ENCODE data around the gene TENM3. TPM values are rescaled to one million over a fixed set of nuclear protein-coding genes. Genes with fewer than 3 reads are reported as not detected.

Gene TENM3
- polyA plus RNA-seq, 1 of the 3 experiments (the other 2 are of a cell fraction), result 10.4 TPM

- ChIA-PET CTCF (no interaction called here), POLR2A (no interaction called here)
- Histone ChIP-seq H3K4me3 (ENCODE audit: low read depth in 2 of 2, low read length in 1 of 2) (no peak overlapping the region), H3F3A (replicated peaks; ENCODE audit: insufficient read depth) (no peaks in the 10 kb centered on the region), H3K9ac (no peak overlapping the region), H3K4me1 (ENCODE audit: control insufficient read depth in 1 of 2, insufficient read depth in 2 of 2, low read depth in 1 of 2, low read length in 1 of 2) (peaks cover 0 to 8% of the 10 kb centered on the region in 2 experiments; a peak in 1 of 4 replicates), H3K79me2 (ENCODE audit: insufficient read depth) (no peaks in the 10 kb centered on the region), H3K4me2 (no peak overlapping the region), H3K27ac (ENCODE audit: low read depth in 2 of 2, low read length in 1 of 2) (no peak overlapping the region), H3K9me3 (no peaks in the 10 kb centered on the region), H3K9me2 (no peaks in the 10 kb centered on the region), H4K20me1 (ENCODE audit: insufficient read depth) (no peaks in the 10 kb centered on the region), H3K36me3 (replicated peaks in 1 of 2; ENCODE audit: control insufficient read depth in 1 of 2, insufficient read depth in 2 of 2, low read length in 1 of 2) (no peaks in the 10 kb centered on the region), H2AFZ (ENCODE audit: low read depth) (no peak overlapping the region), H3K27me3 (ENCODE audit: insufficient read depth) (no peaks in the 10 kb centered on the region)
- 76% methylated on average over 3 of the region's 3 CpGs for WGBS (ENCODE audit: low lambda C conversion rate)
- DNase-seq, result no peak
- TF ChIP-seq GABPA (IDR thresholded peaks at IDR 0.05; ENCODE audit: low read depth) (no peak), USF2 (IDR thresholded peaks at IDR 0.05; ENCODE audit: borderline replicate concordance, low read depth, low read length) (no peak), EP300 (IDR thresholded peaks at IDR 0.05; ENCODE audit: borderline replicate concordance in 1 of 2, low read depth in 1 of 2, low read length in 1 of 2) (no peak), RFX5 (IDR thresholded peaks at IDR 0.05; ENCODE audit: low read length) (no peak), MEF2A (IDR thresholded peaks at IDR 0.05; ENCODE audit: borderline replicate concordance, low read depth) (no peak), EZH2phosphoT487 (IDR thresholded peaks at IDR 0.05; ENCODE audit: borderline replicate concordance, low read depth) (no peak)
Measured at GRCh38 chr4:182369211-182369610, 126.0 kb downstream of the TENM3 start.

DNA sequence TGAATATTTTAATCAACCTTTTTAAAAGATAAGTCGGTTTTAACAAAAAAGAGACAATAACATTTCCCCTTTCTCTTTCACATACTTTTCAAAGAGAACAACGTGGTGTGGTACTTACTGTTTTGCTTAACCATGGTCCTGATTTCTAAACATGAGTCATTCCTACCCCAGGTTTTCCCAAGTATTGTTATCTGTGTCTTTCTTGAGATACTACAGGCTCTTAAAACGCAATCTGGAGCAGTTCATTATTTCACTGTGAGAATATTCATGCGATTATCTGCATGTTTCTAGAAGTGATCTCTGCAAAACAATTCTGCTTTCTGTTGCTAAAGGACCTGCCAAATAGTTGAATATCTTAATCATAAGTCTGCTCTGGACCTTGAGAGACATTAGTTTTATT lies 127.3 kb downstream of the TENM3 start:
- peaks cover 0 to 8% of the 10 kb centered on the region in 2 experiments; a peak in 1 of 4 replicates for H3K4me1 ChIP-seq (ENCODE audit: control insufficient read depth in 1 of 2, insufficient read depth in 2 of 2, low read depth in 1 of 2, low read length in 1 of 2)
- H3K27ac ChIP-seq (ENCODE audit: low read depth in 2 of 2, low read length in 1 of 2), result no peak overlapping the region
- H4K20me1 ChIP-seq (ENCODE audit: insufficient read depth), result no peaks in the 10 kb centered on the region
- H3K36me3 ChIP-seq (replicated peaks in 1 of 2; ENCODE audit: control insufficient read depth in 1 of 2, insufficient read depth in 2 of 2, low read length in 1 of 2), result no peaks in the 10 kb centered on the region
- H3K9me2 ChIP-seq, result no peaks in the 10 kb centered on the region
- H3K27me3 ChIP-seq (ENCODE audit: insufficient read depth), result no peaks in the 10 kb centered on the region
- DNase-seq, result no peak
- no peak overlapping the region for H3K4me2 ChIP-seq
- H3K9me3 ChIP-seq, result no peaks in the 10 kb centered on the region
- H3K79me2 ChIP-seq (ENCODE audit: insufficient read depth), result no peaks in the 10 kb centered on the region
- POLR2A ChIA-PET, result no interaction called here
- TF ChIP-seq RFX5 (IDR thresholded peaks at IDR 0.05; ENCODE audit: low read length) (no peak), USF1 (IDR thresholded peaks at IDR 0.05; ENCODE audit: borderline replicate concordance, low read depth) (no peak), RXRA (IDR thresholded peaks at IDR 0.05; ENCODE audit: borderline replicate concordance, low read depth) (no peak)
- H3K4me3 ChIP-seq (ENCODE audit: low read depth in 2 of 2, low read length in 1 of 2), result no peak overlapping the region
- 71% methylated on average over 4 of the region's 4 CpGs for WGBS (ENCODE audit: low lambda C conversion rate)
- no peak overlapping the region for H2AFZ ChIP-seq (ENCODE audit: low read depth)
- no peaks in the 10 kb centered on the region for H3F3A ChIP-seq (replicated peaks; ENCODE audit: insufficient read depth)
- H3K9ac ChIP-seq, result no peak overlapping the region
- CTCF ChIA-PET, result no interaction called here

- Histone ChIP-seq H4K20me1 (ENCODE audit: insufficient read depth) (no peaks in the 10 kb centered on the region), H3K4me2 (no peak overlapping the region), H3K4me1 (ENCODE audit: control insufficient read depth in 1 of 2, insufficient read depth in 2 of 2, low read depth in 1 of 2, low read length in 1 of 2) (no peaks in the 10 kb centered on the region; a peak in 1 of 4 replicates), H3K79me2 (ENCODE audit: insufficient read depth) (no peaks in the 10 kb centered on the region), H3K9ac (no peak overlapping the region), H2AFZ (ENCODE audit: low read depth) (no peak overlapping the region), H3F3A (replicated peaks; ENCODE audit: insufficient read depth) (no peaks in the 10 kb centered on the region), H3K36me3 (replicated peaks in 1 of 2; ENCODE audit: control insufficient read depth in 1 of 2, insufficient read depth in 2 of 2, low read length in 1 of 2) (no peaks in the 10 kb centered on the region), H3K27ac (ENCODE audit: low read depth in 2 of 2, low read length in 1 of 2) (no peak overlapping the region), H3K27me3 (ENCODE audit: insufficient read depth) (no peaks in the 10 kb centered on the region), H3K9me2 (no peaks in the 10 kb centered on the region), H3K9me3 (no peaks in the 10 kb centered on the region), H3K4me3 (ENCODE audit: low read depth in 2 of 2, low read length in 1 of 2) (no peak overlapping the region)
- DNase-seq, result no peak
- CTCF ChIA-PET, result no interaction called here
- POLR2A ChIA-PET, result no interaction called here
- 93% methylated on average over 8 of the region's 8 CpGs for WGBS (ENCODE audit: low lambda C conversion rate)
- TF ChIP-seq TCF12 (IDR thresholded peaks at IDR 0.05) (no peak), TEAD4 (IDR thresholded peaks at IDR 0.05; ENCODE audit: borderline replicate concordance, insufficient read depth) (no peak), RAD21 (IDR thresholded peaks at IDR 0.05; ENCODE audit: low read length) (no peak), MXI1 (IDR thresholded peaks at IDR 0.05; ENCODE audit: low read depth, low read length) (no peak), IRF3 (IDR thresholded peaks at IDR 0.05; ENCODE audit: low read depth, low read length) (no peak), NFIC (IDR thresholded peaks at IDR 0.05; ENCODE audit: borderline replicate concordance) (no peak), GATA2 (CRISPR knock-in tag; IDR thresholded peaks at IDR 0.05) (no peak), USF2 (IDR thresholded peaks at IDR 0.05; ENCODE audit: borderline replicate concordance, low read depth, low read length) (no peak)
Measured at GRCh38 chr4:182380771-182381181, 137.6 kb downstream of the TENM3 start.
